IgD-negative memory B cell (primary cell): ENCODE measurements around the gene BMAL1. TPM values are rescaled to one million over a fixed set of nuclear protein-coding genes. Genes with fewer than 3 reads are reported as not detected.
A peak's percentile ranks its signal among the peaks of the same experiment; 100 is the strongest.

Source experiments
- H3K27ac Mint-ChIP-seq, 3 donors: one replicate each; pipeline ENCODE4 v1.8.0; 2020 to 2022; ENCODE audit warnings: mild to moderate bottlenecking in 3 of 3, mixed read lengths in 3 of 3, moderate library complexity in 1 of 3
- H3K27me3 Mint-ChIP-seq: one replicate; pipeline ENCODE4 v1.8.0; 2021; ENCODE audit warnings: mixed read lengths
- H3K36me3 Mint-ChIP-seq: one replicate; pipeline ENCODE4 v1.8.0; 2020; ENCODE audit warnings: mild to moderate bottlenecking, mixed read lengths
- H3K4me1 Mint-ChIP-seq, 3 donors: one replicate each; pipeline ENCODE4 v1.8.0; 2020 to 2022; ENCODE audit warnings: mixed read lengths in 3 of 3, mild to moderate bottlenecking in 1 of 3
- H3K4me3 Mint-ChIP-seq, 4 donors: one replicate each; pipeline ENCODE4 v1.8.0; 2020 to 2022; ENCODE audit warnings: mild to moderate bottlenecking in 4 of 4, mixed read lengths in 4 of 4, moderate library complexity in 3 of 4
- H3K9me3 Mint-ChIP-seq, 3 donors: one replicate each; pipeline ENCODE4 v1.8.0; 2020 to 2021; ENCODE audit warnings: mixed read lengths in 3 of 3, mild to moderate bottlenecking in 1 of 3
- polyA plus RNA-seq: library from polyadenylated mRNA; unstranded; fragments of 300-500 nt; fragmentation: Illumina TruSeq; gene quantifications from one replicate; pipeline ENCODE4 v1.2.3, GENCODE V29; 2021

BMAL1 gene
- polyA plus RNA-seq, 1 donor from 2014 or later: 8.9 TPM

DNA sequence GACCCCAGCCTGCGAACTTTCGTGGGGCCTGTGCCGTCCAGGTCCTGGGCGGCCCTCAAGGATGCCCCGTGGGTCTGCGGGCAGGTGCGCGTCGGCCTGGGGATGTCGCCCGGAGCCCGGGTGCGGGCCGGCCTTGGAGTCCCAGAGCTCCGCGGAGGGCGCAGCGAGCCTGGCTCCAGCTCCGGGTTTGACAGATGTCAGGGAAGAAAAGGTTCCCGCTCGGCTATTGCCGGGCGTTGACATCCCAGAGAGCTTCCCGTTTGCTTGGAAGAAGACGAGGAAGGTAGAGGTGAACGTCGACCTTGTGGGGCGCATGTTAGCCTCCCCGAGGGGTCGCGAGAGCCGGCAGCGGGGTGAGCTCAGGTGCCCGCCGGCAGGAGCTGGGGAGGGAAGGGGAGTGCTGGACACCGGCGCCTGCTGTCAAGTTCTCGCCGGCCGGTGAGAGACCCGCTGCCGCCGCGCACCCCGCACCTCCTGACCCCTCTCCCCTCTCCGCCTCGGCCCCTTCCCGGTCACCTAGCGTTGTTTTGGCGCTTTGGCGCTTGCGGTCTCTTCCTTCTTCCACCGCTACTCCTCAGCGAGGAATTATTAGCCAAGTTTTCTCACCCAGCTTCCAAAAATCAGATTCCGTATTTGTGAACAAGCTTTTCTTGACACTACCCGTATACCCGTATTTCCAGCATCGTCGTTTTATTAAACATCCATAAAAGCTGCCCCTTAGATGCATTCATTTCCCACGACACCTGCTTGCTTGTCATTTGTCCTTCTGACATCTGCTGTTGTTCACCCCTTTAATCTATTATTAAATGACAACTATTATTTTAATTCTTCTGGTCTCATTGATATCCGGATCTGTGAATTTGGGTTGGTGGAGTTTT, 1.3 kb downstream of the BMAL1 start:
- Mint-ChIP-seq H3K27me3 (peaks cover 12% of the 10 kb centered on the region), H3K4me3 (peak overlapping the region; percentile 84 to 98 (median 90)), H3K36me3 (peaks cover 1% of the 10 kb centered on the region), H3K27ac (peak overlapping the region; percentile 67 to 91 (median 74)), H3K4me1 (peaks cover 26 to 48% (median 33%) of the 10 kb centered on the region in 3 donors), H3K9me3 (no peaks in the 10 kb centered on the region)

DNA sequence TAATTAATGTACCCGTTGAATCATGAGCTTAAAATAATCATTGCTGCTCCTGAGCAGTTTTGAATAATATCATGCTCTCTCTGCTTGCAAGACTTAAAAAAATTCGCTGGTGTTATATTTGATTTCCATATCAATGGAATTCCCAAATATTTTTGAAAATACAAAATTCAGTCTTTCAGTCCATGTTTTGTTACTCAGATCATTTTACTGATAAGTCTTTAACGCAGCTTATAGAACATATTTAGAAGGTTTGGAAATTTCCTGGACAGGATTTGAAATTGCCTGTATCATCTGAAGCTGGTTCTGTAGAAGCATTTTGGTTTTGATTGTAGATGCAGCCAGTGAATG, 1.9 kb downstream of the BMAL1 start:
- peaks cover 26 to 48% (median 33%) of the 10 kb centered on the region in 3 donors for H3K4me1 Mint-ChIP-seq
- peak overlapping the region; percentile 84 to 98 (median 90) for H3K4me3 Mint-ChIP-seq
- H3K27ac Mint-ChIP-seq: peak overlapping the region; percentile 67 to 91 (median 74)
- H3K27me3 Mint-ChIP-seq: peaks cover 12% of the 10 kb centered on the region
- H3K36me3 Mint-ChIP-seq: peaks cover 1% of the 10 kb centered on the region
- no peaks in the 10 kb centered on the region for H3K9me3 Mint-ChIP-seq

DNA sequence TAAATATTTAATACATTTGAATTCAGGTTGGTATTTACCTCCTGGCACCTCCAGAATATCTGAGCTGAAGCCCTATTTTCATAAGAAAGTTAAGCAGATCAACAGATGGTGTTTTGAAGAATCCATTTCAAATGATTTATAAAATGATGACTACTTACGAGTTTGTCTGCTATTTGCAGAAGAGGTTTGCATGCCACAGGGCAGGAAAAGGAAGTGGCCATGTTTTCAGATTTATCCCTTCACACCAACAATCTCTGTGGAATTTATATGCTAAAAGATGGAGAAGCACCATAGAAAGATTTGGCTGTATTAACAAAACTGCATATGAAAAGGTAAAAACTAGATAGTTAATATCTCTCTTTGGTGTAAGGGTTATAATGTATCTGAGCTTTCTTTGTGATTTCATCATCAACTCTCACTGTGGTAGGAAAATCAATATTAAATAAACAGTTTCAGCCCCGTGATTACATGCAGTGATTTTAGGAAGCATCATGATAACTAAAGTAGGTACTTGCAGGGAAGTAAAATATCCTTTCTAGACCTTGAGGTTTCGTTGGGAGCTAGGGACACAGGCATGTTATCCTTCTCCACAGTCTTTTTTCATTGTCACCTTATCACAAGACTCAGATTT, 2.6 kb downstream of the BMAL1 start:
- Mint-ChIP-seq H3K4me3 (peak overlapping the region; percentile 84 to 98 (median 90)), H3K27ac (peak overlapping the region in 1 of 3 donors; percentile 91), H3K4me1 (peaks cover 26 to 51% (median 33%) of the 10 kb centered on the region in 3 donors)

DNA sequence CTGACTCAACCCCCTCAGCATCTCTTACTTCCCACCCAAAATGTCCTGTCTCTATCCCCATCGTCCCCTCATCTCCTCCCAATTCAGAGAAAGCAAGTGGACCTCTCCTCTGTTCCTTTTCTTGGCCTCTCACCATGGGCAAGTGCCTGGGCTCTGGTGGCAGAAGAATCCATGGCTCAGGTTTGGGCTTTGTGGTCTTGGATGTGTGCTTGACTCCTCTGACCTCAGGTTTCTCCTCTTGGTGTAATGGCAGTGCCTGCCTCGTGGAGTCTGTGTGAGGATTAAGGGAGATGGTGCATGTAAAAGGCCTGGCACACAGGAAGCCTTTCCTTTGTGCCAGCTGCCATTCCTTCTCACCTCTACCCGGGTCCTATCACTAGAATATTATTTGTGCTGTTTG, 3.2 kb downstream of the BMAL1 start:
- Mint-ChIP-seq H3K27me3 (peaks cover 12% of the 10 kb centered on the region), H3K27ac (peak overlapping the region in 1 of 3 donors; percentile 91), H3K4me1 (peaks cover 28 to 51% (median 33%) of the 10 kb centered on the region in 3 donors), H3K36me3 (peaks cover 3% of the 10 kb centered on the region), H3K9me3 (no peaks in the 10 kb centered on the region), H3K4me3 (peak overlapping the region in 3 of 4 donors; percentile 44 to 98 (median 56))

More for the DNA sequence above, 2.6 kb downstream of the BMAL1 start:
- no peaks in the 10 kb centered on the region for H3K9me3 Mint-ChIP-seq
- H3K27me3 Mint-ChIP-seq: peaks cover 12% of the 10 kb centered on the region
- peaks cover 1% of the 10 kb centered on the region for H3K36me3 Mint-ChIP-seq

DNA sequence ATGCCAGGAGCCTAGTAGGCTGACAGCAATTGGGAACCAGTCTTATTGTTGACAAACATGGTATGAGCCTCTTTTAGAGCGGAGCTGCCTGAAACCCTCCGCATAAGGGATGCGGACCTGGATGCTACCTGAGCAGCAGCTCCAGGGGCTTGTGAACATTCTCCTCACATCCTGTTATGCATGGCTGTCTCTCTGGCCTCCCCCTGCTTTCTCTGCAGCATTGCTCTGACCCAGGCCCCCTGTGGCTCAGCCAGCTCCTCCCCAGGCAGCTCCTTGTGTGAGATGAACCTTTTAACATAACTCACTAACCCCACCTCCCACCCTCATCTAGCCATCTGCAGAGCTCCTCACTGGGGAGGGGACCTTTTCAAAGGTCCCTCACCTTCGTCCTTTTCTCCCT, 6.0 kb downstream of the BMAL1 start:
- Mint-ChIP-seq H3K4me1 (peaks cover 28 to 51% (median 36%) of the 10 kb centered on the region in 3 donors), H3K9me3 (no peaks in the 10 kb centered on the region), H3K36me3 (peaks cover 3% of the 10 kb centered on the region), H3K27ac (no peak overlapping the region), H3K27me3 (peaks cover 2% of the 10 kb centered on the region), H3K4me3 (peak overlapping the region in 1 of 4 donors; percentile 35)

DNA sequence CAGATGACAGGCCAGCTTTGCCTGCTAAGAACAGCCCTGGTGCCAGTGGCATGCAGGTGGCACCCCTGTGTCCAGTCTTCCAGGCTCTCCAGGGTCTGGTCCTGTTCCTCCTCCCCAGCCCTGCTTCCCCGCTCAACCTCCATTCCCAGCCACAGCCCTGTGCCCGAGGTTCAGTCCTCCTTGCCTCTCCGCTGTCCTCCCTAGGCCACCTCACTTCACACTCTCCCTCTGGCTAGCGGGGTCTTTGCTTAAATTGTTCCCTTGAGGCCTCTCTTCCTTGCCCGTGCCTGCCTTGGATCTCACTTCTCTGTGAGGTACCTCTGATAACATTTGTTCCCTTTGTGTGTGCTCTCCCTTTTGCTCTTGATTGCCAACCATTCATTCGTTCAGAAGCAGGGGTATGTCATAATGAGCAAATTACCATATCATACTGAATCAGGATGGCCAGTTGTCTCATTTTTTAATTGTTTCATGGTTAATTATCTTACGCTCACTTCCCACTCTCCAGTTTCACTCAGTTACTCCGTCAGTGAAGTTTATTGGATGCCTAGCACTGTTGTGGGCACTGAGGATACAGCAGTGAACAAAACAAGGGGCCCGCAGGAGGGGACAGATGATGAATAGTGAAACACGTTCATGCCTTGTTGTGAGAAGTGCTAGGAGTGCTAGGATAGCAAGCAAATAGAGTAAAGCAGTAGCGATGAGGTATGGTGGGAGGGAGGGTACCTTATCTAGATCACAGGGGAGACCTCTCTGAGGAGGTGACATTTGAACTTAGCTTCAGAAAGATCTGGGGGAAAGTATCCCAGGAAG, 7.4 kb downstream of the BMAL1 start:
- H3K27me3 Mint-ChIP-seq: no peaks in the 10 kb centered on the region
- peak overlapping the region in 1 of 4 donors; percentile 56 for H3K4me3 Mint-ChIP-seq
- peaks cover 20 to 44% (median 24%) of the 10 kb centered on the region in 3 donors for H3K4me1 Mint-ChIP-seq
- H3K36me3 Mint-ChIP-seq: peaks cover 7% of the 10 kb centered on the region
- peak overlapping the region in 1 of 3 donors; percentile 87 for H3K27ac Mint-ChIP-seq
- H3K9me3 Mint-ChIP-seq: no peaks in the 10 kb centered on the region

DNA sequence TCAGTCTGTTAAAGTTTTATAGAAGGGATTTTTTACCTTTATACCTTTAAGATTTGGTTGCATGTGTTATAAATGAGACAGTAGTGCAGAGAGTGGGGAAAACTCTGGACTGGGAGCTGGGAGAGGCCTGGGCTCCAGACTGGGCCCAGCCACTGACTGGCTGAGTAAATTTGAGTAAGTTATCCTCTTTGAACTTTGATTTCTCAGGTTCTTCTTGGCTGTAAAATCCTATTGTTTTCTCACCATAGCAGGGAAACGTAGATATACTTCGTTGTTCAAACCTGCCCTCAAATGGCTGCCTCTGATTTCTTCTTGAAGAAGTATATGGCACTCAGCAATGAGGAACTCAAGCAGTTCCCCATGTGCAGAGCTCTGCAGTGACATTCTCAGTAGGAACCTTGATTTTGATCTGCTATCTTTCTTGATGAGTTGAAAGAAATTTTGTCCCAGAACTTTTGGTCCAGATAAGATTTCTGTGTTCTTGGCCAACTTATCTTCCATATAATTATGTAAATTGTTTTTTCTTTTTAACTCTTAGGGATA, 8.8 kb downstream of the BMAL1 start:
- Mint-ChIP-seq H3K4me3 (no peak overlapping the region), H3K36me3 (peaks cover 5% of the 10 kb centered on the region), H3K4me1 (peaks cover 14 to 43% (median 14%) of the 10 kb centered on the region in 3 donors), H3K27me3 (no peaks in the 10 kb centered on the region), H3K9me3 (no peaks in the 10 kb centered on the region), H3K27ac (no peak overlapping the region)

DNA sequence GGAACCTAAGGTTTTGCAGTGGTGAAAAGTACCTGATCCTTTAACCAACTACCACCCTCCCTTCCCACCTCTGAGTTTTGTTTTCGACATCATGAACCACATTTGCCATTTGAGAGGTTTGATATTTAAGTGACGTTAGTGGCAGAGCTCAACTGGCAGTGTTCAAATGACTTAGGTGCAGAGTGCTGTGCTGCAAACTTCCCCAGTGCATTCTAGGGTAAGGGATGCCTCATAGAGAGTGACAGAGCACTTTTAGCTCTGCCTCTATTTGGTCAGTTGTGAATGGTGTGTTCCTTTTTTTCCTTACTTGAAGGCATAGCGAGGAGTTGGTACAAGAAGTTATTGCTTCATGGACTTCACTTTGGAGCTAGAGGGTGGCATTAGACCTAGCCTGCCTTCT, 9.4 kb downstream of the BMAL1 start:
- no peak overlapping the region for H3K27ac Mint-ChIP-seq
- H3K4me1 Mint-ChIP-seq: peaks cover 11 to 39% (median 14%) of the 10 kb centered on the region in 3 donors
- no peak overlapping the region for H3K4me3 Mint-ChIP-seq
- H3K9me3 Mint-ChIP-seq: no peaks in the 10 kb centered on the region
- H3K27me3 Mint-ChIP-seq: no peaks in the 10 kb centered on the region
- peaks cover 5% of the 10 kb centered on the region for H3K36me3 Mint-ChIP-seq

DNA sequence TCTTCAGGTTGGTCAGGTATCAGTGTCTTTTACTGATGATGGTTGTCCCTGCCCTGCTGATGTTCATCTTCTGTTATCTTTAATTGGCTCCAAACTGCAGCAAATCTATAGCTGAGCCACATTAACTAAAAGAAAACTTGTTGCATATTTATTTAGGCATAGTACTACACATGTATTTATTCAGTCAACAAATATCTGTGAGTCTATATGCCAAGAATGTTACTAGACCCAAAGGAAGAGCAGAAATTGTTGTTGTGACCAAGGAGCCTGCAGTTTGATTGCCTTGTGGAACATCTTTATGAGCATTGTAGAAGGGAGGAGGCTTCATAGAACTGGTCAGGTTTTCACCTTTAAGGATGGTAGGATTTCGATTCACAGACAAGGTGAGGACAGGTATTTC, 10.1 kb downstream of the BMAL1 start:
- no peaks in the 10 kb centered on the region for H3K27me3 Mint-ChIP-seq
- H3K4me1 Mint-ChIP-seq: peaks cover 12 to 33% (median 14%) of the 10 kb centered on the region in 3 donors
- H3K27ac Mint-ChIP-seq: no peak overlapping the region
- H3K9me3 Mint-ChIP-seq: no peaks in the 10 kb centered on the region
- no peak overlapping the region for H3K4me3 Mint-ChIP-seq
- H3K36me3 Mint-ChIP-seq: peaks cover 6% of the 10 kb centered on the region

DNA sequence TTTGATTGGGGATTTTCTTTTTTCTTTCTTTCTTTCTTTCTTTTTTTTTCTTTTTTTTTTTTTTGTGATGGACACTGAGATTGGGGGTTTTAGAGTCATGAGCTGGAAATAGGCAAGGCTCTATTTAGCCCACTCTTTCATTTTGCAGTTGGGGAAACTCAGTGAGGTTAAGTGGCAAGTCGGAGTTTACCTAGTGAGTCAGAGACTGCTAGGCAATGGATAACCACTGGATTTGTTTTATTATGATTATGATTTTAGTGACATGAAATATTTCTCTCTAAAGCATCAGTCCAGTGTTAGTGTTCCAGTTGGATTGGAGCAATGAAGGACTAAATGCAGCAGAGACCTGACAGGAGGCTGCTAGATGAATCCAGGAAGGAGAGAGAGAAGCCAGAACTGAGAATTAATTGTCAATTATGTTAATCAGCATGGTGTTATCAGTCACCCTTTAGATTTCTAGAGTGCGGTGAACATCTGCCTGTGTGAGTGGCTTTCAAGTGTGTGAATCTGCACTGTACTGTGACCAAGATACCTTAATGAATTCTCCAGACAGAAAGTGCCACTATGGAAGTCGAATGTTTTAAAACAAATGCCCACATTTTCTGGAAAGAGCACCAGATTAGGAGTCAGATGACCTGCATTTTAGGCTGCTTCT, 10.9 kb downstream of the BMAL1 start:
- peaks cover 12 to 31% (median 16%) of the 10 kb centered on the region in 3 donors for H3K4me1 Mint-ChIP-seq
- H3K4me3 Mint-ChIP-seq: no peak overlapping the region
- no peaks in the 10 kb centered on the region for H3K9me3 Mint-ChIP-seq
- peak overlapping the region in 1 of 3 donors; percentile 5 for H3K27ac Mint-ChIP-seq
- no peaks in the 10 kb centered on the region for H3K27me3 Mint-ChIP-seq
- peaks cover 10% of the 10 kb centered on the region for H3K36me3 Mint-ChIP-seq

DNA sequence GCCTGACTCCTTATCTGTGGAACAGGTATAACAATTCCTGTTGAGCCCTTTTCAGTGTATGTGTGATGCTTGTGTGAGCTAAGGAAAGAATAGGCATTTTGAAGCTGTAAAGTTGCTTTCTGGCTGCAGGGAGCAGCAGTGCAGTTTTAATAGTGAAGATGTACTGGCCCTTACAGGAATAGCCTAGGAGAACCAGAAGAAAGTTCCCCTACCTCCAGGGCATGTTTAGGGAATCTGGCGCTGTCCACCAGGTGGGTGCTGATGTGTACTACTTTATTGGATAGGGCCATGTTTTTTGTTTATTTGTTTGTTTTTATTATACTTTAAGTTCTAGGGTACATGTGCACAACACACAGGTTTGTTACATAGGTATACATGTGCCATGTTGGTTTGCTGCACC, 11.5 kb downstream of the BMAL1 start:
- peaks cover 10% of the 10 kb centered on the region for H3K36me3 Mint-ChIP-seq
- peaks cover 15 to 33% (median 16%) of the 10 kb centered on the region in 3 donors for H3K4me1 Mint-ChIP-seq
- no peak overlapping the region for H3K27ac Mint-ChIP-seq
- no peaks in the 10 kb centered on the region for H3K9me3 Mint-ChIP-seq
- H3K4me3 Mint-ChIP-seq: no peak overlapping the region
- H3K27me3 Mint-ChIP-seq: no peaks in the 10 kb centered on the region

DNA sequence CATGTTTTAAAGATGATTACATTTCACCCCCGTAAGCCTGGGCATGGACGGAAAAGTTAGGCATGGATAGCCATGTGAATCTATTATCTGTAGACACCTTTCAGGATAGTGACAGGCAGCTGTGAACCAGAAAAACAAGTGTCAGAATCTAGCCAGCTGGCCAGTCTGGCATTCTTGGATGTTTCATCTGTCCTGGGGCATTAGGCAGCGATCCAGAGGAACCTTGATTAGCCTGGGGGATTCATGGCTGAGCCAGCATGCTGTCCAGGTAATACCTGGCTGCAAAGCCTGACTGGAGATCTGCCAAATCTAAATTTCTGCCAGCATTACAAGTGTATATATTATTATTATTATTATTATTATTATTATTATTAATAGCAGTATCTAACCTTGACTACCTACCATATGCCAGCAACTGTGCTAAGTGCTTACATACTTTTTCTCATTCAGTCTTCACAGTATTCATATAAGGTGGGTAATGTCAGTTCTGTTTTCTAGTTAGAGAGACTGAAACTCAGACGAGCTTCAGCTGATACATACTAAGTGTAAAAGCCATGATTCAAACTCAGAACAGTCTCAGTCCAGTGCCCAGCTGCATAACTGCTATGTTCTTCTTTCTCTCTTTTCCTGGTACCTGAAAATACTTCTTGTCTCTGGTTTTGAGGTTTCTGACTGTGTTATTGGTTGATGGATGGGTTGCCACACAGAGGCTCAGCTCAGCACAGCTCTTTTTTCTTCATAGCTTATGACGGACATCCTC, 12.8 kb downstream of the BMAL1 start:
- H3K4me1 Mint-ChIP-seq: peaks cover 23 to 41% (median 24%) of the 10 kb centered on the region in 3 donors

DNA sequence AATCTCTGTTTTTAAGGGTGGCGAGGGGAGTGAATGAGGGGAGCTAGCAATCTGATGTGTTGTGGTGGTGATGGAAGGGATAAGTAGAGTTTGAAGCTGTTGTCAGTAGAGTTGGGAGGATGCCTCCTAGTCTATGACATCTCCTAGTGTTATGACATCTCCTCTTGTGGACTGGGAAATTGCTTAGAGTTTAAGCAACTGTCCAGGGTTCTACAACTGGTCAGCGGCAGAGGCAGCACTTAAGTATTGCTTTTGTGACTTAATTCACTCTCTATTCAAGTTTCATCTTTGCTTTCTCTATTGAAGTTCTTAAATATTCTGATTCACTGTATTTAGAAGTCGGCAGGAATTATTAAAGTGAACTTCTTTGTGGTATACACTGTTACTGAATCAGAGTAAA, 13.8 kb downstream of the BMAL1 start:
- Mint-ChIP-seq H3K27ac (no peak overlapping the region), H3K27me3 (no peaks in the 10 kb centered on the region), H3K36me3 (peaks cover 8% of the 10 kb centered on the region), H3K4me3 (no peak overlapping the region), H3K9me3 (no peaks in the 10 kb centered on the region), H3K4me1 (peaks cover 23 to 44% (median 27%) of the 10 kb centered on the region in 3 donors)

More for the DNA sequence above, 12.8 kb downstream of the BMAL1 start:
- H3K27me3 Mint-ChIP-seq: no peaks in the 10 kb centered on the region
- H3K36me3 Mint-ChIP-seq: peaks cover 8% of the 10 kb centered on the region
- H3K9me3 Mint-ChIP-seq: no peaks in the 10 kb centered on the region
- no peak overlapping the region for H3K27ac Mint-ChIP-seq
- H3K4me3 Mint-ChIP-seq: no peak overlapping the region
